DMS53 (cell line): ENCODE data around the gene ERAS.
"Not testable (repeated sequence)": the region's sequence is repeated elsewhere in the genome, so short reads cannot be mapped to it uniquely, and the experiment has no call there.

Experiments
- DNase-seq: peaks from one replicate; lab custom pipeline; 2025; lab: John Stamatoyannopoulos, UW

Gene ERAS

GRCh38 chrX:48831136-48831908 is 5.0 kb downstream of the ERAS start:
- DNase-seq: no peak

- DNase-seq: no peak
These were observed 5.6 kb downstream of the ERAS start for GRCh38 chrX:48831909-48832291.

- DNase-seq: peak; percentile 22
These were observed 7.3 kb downstream of the ERAS start for GRCh38 chrX:48833542-48834138.

- DNase-seq: peak; percentile 59
These were observed 8.0 kb downstream of the ERAS start for GRCh38 chrX:48834383-48834709.

GRCh38 chrX:48835524-48836329 is 9.4 kb downstream of the ERAS start, which contains the start of gene PCSK1N:
TSS of gene PCSK1N (minus strand) at chrX:48835610. CDS start at chrX:48835532, 78 bp downstream.
- peak; percentile 90 for DNase-seq

- no peak for DNase-seq
These were observed 13.4 kb downstream of the ERAS start for GRCh38 chrX:48839686-48840085.

GRCh38 chrX:48848847-48849246 is 22.5 kb downstream of the ERAS start:
- no peak for DNase-seq

GRCh38 chrX:48852857-48853256 is 26.5 kb downstream of the ERAS start:
- DNase-seq: no peak

GRCh38 chrX:48853494-48853893 is 27.2 kb downstream of the ERAS start:
- not testable (repeated sequence) for DNase-seq

GRCh38 chrX:48854121-48854804 is 27.9 kb downstream of the ERAS start:
- not testable (repeated sequence) for DNase-seq

GRCh38 chrX:48854898-48855297 is 28.6 kb downstream of the ERAS start:
- DNase-seq: peak; percentile 15

- no peak for DNase-seq
These were observed 37.9 kb downstream of the ERAS start for GRCh38 chrX:48864210-48864609.

- not testable (repeated sequence) for DNase-seq
These were observed 45.7 kb downstream of the ERAS start for GRCh38 chrX:48872017-48872416.

GRCh38 chrX:48876944-48877343 is 50.6 kb downstream of the ERAS start:
- not testable (repeated sequence) for DNase-seq
